Inflammatory macrophage treated with lipopolysaccharide for 4 hours (primary cell): ENCODE results near the gene PRDX6.
"Not testable (repeated sequence)": the region's sequence is repeated elsewhere in the genome, so short reads cannot be mapped to it uniquely, and the experiment has no call there.

ENCODE experiments used
- DNase-seq: peaks from one replicate; pipeline ENCODE4 v3.0.0-alpha.2; 2020

PRDX6 gene

DNA sequence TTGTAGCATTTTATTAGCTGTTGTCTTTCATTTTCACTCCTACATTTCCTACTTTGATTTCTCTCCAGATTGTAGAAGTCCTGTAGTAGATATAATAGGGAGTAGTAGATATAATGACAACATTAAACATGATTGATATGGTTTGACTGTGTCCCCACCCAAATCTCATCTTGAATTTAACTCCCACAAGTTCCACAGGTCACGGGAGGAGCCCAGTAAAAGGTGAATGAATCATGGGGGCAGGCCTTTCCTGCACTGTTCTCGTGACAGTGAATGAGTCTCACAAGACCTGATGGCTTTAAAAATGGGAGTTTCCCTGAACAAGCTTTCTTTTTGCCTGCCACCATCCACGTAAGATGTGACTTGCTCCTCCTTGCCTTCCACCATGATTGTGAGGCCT is 7.5 kb upstream of the PRDX6 start:
- DNase-seq = no peak

DNA sequence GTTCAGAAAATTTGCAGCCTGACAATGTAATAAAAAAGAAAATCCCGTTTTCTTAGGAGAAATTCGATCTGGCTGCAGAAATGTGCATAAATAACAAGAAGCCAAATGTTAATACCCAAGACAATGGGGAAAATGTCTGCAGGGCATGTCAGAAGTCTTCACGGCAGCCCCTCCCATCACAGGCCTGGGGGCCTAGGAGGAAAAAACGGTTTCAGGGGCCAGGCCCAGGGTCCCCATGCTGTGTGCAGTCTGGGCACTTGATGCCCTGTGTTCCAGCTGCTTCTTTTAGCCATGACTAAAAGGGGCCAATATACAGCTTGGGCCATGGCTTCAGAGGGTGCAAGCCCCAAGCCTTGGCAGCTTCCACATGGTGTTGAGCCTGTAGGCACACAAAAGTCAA is 6.5 kb upstream of the PRDX6 start:
- no peak for DNase-seq

DNA sequence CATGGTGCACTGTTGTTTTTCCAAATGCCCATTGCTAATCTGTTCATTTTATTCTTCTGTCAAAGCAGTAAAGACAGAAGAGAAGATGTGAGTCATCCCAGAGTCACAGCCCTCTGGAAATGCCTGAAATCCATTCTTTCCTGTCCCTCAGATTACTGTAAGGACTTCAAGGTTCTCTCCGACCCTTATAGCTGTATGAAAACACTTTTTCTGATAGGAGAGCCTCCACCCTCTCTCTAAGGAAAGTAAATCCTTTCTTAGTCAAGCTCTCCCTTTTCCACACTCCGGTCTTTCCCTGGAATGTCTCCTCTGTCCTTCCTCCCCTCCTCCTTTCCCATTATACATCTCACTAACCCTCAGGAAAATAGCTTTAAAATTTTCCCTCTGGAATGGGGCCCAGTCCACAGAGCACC is 3.5 kb upstream of the PRDX6 start:
- DNase-seq = no peak

DNA sequence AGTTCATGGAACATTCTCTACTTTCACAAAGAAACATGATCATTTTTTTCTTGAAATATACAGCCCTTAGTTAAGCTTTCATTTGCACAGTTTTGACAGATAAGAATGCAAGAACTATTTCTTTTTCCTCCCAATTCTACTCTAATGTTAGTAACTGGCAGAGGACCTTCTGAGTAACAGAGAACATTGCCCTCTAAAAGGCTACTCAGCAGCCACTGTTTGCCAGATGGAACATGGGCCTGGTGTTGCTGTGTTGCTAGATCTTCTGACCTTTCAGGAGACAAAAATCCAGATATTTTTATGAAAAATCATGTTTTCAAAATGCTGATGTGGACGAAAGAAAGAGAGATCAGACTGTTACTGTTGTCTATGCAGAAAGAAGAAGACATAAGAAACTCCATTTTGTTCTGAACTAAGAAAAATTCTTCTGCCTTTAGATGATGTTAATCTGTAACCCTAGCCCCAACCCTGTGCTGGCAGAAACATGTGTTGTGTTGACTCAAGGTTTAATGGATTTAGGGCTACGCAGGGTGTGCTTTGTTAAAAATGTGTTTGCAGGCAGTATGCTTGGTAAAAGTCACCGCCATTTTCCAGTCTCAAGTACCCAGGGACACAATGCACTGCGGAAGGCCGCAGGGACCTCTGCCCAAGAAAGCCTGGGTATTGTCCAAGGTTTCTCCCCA is 2.9 kb upstream of the PRDX6 start:
- DNase-seq = no peak

DNA sequence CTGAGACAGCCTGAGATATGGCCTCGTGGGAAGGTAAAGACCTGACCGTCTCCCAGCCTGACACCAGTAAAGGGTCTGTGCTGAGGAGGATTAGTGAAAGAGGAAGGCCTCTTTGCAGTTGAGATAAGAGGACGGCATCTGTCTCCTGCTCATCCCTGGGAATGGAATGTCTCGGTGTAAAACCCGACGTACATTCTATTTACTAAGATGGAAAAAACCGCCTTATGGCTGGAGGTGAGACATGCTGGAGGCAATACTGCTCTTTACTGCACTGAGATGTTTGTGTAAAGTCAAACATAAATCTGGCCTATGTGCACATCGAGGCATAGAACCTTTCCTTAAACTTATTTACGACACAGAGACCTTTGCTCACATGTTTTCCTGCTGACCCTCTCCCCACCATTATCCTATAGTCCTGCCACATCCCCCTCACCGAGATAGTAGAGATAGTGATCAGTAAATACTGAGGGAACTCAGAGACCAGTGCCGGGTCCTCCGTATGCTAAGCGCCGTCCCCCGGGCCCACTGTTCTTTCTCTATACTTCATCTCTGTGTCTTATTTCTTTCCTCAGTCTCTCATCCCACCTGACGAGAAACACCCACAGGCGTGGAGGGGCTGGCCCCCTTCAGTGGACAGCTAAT is 2.2 kb upstream of the PRDX6 start:
- not testable (repeated sequence) for DNase-seq

DNA sequence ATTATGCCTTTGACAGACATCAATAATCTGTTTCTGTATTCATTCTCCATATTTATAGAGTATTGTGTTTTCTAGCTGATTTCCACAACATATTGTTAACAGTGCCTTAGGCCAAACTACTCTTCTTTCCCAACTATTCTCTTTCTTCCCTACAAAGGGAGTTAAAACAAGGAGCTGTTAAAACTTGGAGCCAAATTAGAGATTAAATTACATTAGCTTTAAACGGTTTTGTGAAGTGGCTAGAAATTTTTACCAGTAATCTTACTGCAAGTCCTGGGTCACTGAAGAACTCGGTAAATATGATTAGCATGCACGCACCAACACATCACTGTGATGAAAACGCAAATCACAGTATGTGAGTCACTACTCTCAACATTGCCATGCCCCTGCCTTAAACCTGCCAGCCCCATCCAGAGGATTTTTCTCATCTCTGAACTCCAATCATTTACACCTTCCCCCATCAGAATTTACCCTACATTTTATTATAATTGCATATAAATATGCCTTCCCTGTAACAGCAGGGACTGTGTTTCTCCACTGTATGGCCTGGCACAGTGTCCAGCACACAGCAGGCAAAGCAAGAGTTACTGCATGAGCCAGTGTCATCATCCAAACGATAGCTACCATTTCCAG is 1.5 kb upstream of the PRDX6 start:
- peak; percentile 29 for DNase-seq

DNA sequence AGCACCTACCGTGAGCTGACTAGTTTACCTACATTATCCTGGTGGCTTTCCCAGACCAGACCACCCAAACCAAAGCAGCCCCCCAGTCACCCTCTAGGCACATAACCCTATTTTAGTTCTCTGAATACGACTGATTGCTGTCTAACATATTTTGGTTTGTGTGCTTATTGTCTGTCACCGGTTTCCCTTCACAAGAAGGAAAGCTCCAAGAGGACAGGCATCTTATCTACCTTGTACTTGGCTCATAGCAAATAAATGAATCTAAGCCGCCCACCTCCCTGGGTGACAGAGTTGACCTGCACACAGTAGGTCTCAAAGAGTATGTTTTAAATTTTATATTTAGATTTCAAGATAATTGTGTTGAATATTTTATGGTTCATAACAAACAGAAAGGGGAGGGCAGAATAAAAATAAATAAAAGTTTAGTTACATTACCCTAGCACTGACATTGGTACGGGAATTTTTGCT is 904 bp upstream of the PRDX6 start:
- DNase-seq = no peak

DNA sequence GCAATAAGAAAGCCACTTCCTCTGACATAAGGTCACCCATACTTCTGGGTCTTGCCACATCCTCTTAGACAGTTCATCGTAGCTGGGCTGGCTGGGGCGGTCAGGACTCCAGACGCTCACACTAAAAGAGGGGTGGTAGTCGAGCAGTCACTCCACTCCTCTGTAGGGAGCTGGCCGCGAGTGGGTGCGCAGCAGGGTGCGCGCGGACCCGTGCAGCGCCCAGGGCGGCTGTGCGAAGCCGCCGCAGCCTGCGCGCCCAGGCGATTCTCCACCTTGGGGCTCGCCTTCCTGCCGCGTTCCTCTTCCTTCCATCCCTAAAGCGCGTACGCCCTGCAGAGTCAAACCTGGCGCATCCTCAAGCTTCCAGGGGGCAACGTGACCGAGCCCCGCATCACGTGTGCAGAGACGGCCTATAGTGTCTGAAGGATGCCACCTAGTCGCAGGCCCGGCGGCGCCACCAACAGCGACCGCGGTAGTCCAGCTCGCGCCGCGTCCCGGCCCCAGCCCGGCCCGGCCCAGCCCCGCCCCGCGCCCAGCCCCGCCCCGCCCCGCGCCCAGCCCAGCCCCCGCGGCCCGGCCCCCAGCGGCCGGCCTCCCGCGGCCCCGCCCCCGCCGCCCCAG is 360 bp upstream of the PRDX6 start:
- peak; percentile 93 for DNase-seq

DNA sequence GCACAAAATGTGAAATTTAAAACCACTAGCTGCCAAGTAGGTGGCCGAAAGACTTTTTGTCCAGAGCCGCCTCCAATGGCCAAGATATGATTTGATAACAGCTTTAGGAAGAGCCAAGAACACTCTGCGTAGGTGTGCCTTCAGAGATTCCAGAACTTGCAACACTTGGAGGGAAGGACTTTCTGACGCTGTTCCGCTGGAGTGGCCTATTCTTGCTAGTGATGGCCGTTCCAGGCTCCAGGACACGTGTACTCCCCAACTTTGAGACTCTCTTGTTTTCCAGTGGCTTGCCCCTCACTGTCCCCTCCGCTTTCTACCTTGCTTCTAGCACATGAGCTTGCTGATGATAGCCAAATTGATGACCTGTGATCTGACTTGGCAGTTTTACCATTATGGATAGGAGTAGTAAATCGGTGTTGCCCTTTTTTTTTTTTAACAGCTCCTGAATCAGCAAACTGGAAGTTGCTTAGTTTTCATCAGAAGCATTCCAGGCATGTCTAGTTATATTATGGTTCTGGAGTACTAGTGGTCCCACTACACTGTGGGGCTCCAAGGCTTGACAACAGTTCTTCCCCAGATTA is 1.0 kb downstream of the PRDX6 start:
- DNase-seq = peak; percentile 77

DNA sequence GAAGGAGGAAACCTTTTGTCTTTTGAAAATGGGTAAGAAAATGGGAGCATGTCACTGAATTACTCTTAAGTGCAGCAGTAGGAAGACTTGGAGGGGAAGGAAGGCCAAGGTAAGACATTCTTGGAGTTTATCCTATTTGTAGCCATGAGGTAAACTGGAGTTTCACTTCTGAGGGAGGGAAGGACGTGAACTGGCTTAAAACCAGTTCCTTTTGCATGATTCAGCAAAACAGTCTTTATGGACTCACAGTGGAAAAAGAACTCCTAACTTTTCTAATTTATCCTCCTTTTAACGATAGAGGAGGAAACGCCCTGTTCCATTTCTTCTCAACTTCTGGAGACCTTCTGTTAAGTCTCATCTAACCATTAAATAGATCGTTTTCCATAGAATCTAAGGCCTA is 2.5 kb downstream of the PRDX6 start:
- DNase-seq = peak; percentile 15

DNA sequence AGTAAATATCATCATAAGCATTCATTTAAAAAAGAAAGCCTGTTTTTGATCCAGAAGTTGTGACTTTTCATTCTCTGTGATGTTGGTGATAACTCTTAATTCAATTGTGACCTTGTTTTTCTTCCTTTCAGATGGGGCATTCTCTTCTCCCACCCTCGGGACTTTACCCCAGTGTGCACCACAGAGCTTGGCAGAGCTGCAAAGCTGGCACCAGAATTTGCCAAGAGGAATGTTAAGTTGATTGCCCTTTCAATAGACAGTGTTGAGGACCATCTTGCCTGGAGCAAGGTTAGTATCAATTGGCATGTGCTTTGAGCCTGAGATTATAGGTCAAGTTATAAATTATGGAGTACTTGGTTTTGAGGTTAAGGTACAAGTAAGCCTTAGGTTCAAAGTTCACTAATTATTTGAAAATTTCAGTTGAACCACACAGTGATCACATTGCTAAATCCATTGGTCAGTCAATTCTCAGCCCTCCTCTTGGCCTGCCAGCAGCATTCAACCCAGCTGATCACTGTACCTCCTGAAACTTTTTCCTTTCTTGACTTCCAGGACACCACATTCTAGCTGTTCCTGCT is 4.1 kb downstream of the PRDX6 start:
- DNase-seq = no peak

DNA sequence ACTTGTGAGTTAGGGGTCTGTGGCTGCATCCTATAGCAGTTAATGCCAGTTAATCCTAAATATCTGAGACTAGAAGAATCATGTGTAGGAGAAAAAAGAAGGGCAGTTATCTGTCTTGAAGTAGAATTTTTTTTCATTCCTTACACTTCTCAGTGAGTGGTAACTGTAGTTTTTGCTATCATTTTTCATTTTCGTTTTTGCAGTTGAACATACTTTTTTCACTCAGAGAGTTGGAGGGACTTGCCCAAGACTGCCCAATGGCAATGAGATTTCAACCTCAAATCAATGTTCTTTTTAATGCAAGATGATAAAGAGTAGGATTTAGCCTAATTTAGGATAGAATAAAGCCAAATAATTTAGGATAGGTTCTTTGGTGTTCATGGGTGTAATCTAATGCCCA is 5.5 kb downstream of the PRDX6 start:
- no peak for DNase-seq

DNA sequence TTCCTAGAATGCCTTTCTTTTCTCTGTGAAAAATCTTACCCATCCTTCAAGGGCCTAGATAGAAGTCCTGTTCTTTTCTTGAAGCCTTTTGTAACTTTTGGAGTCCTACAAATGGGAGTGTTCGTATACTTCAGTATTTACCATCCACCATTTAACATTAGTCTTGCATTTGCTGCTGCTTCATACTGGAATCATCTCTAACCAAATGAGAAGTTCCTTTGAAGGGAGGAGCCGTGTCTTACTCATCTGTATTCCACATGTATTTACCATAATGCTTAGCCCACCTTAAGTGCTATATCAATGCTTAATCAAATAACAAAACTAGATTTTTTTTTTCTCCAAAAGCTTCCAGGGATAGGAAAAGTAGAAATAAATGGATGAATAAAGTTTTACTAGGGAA is 7.1 kb downstream of the PRDX6 start:
- DNase-seq = no peak

DNA sequence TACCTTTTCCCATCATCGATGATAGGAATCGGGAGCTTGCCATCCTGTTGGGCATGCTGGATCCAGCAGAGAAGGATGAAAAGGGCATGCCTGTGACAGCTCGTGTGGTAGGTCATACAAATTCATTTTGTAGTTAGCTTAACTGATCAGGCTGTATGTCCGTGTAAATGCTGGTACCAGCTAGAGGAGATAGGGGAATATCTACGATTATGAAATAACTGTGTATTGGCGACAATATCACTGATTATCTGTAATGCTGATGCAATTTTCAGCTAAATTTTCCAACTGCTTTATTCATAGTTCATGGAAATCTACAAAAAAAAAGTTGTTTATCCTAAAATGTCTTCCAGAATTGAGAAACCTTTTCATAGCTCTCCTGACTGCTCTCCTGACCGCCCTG is 8.3 kb downstream of the PRDX6 start:
- no peak for DNase-seq

DNA sequence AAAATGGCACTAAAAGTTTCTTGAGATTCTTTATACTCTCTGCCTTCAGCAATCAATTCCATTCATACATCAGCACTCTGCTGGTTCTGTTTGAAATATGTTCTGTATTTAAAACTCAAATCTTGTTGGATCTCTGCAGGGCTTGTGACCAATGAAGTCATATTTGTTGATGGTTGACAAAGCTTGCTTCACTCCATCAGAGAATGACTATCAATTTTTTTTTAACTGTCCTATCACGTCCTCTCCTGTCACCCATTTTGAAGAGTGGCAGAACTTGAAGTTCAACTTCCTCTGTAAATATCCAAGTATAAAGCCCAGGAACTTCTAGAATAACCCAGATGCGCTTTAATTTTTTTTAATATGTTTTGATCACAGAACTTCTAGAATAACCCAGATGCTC is 10.9 kb downstream of the PRDX6 start:
- DNase-seq = no peak

DNA sequence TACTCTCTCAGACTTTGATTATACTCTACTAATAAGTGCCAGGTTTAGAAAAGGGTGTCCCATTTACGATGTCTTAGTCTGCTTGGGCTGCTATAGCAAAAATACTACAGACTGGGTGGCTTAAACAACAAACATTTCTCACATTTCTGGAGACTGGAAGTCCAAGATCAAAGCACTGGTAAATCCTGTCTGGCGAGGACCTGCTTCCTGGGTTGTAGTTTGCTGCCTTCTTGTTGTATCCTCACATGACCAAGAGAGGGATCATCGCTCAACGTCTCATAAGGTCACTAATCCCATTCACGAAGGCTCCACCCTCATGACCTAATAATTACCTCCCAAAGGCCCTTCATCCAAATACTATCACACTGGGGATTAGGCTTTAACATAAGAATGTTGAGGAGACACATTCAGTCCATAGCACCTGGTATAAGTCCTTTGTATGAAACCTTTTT is 12.0 kb downstream of the PRDX6 start:
- no peak for DNase-seq

DNA sequence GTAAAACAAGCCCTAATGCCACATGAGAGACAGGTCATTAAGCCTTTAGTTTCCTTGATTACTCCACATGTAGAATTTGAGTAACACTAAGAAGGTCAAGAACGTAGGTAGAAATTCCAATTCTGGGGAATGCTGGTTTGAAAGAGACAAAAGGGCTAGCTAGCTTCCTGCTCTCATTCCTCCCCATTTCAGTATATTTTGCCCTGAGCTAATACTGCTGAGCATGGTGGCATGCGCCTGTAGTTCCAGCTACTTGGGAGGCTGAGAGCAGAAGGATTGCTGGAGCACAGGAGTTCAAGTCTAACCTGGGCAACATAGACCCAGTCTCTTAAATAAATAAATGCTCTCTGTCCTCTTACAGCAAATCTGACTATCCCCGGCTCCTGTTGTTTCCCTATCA is 12.8 kb downstream of the PRDX6 start:
- DNase-seq = no peak

DNA sequence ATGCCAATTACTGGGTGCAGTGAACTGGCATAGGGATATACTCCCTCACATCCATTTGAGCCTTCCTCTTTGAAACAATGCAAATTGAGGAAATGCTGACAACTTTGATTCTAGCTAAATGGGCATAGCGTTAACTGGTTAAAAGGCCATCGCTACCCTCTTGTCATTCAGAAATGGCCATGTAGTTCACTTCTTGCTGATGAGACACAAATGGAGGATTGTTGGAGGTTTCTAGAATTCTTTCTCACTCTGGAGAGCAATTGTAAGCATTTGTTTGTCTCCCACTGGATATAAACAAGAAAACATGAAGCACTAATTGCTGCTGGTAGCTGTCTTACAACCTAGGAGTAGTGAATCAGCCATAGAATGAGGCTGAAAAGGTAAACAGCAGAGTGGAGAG is 14.4 kb downstream of the PRDX6 start:
- no peak for DNase-seq

DNA sequence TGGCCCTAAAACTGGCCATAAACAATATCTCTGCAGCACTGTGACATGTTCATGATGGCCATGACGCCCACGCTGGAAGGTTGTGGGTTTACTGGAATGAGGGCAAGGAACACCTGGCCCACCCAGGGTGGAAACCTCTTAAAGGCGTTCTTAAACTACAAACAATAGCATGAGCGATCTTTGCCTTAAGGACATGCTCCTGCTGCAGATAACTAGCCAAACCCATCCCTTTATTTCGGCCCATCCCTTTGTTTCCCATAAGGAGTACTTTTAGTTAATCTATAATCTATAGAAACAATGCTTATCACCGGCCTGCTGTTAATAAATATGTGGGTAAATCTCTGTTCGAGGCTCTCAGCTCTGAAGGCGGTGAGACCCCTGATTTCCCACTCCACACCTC is 16.0 kb downstream of the PRDX6 start:
- not testable (repeated sequence) for DNase-seq

DNA sequence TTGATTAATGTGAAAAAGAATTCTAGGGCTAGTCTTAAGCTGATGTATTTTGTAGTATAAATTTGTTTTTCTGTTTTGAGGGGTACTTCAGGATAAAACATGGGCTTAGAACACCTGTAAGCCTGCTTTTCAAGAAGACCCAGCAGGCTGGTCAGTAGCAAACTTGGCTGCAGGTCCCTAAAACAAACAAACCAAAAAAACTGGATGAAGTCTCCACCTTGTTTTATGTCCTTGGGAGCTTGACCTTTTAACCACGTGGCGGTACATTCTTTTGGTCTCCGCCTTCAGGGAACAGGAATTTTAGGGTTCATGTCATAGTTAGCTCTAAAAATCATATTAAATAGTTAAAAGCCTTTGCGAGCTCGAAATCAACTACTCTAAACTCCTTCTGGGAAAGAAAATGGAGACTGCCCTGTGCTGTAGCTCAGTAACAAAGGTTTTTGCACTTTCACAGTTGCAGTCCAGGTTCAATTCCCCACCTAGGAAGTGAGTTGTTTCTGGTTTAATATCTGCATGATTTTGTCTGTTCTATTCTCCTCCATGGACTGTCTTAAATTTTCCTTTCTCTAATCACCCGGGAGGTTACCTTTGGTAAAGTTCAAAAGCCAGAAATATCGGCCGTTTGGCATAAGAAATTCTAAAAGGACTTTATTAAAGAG is 18.6 kb downstream of the PRDX6 start:
- no peak for DNase-seq

DNA sequence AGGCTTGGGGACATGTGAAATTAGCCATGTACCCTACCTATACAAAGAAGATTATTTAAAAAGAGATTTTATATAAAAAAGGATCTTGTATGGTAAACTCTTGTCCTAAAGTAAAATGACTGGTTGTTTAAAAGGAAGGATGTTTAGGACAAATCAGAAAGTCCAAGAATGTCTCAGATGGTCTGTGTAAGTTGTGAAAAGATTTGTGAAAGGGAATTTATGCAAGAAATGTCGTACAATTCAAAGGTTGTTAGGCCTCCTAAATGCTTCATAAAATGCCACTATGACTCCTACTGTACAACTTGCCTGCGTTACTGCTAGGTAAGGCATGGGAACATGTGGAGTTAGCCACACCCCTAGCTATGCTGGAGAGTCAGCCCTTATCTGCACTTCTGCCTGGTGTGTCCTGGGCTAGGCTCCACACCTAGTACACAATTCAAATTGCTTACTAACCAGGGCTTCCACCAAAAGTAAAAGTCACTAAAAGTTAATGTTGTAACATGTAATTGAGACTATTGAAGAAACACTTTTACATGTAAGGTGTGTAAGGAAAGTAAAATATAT is 19.7 kb downstream of the PRDX6 start:
- DNase-seq = no peak

DNA sequence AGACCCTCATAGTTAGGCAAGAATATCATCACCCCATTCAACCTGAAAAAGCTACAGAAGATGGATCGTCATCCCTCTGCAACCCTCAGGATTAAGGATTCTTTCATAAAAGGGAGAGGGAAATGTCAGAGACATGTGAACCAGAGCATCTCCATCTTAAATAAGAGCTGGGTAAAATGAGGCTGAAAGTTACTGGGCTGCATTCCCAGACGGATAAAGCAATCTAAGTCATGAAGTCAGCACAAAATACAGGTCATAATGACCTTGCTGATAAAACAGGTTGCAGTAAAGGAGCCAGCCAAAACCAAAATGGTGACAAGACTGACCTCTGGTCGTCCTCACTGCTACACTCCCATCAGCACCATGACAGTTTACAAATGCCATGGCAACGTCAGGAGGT is 22.6 kb downstream of the PRDX6 start:
- no peak for DNase-seq
